Parathyroid adenoma (tissue), 2 donors: ENCODE measurements around the gene LCOR.

ENCODE experiments used
- H2AFZ ChIP-seq: fragments of 300-600 bp; sonication (generic); one replicate; pipeline ENCODE4 v1.7.0; 2017; ENCODE audit warnings: antibody characterized with exemption, mild to moderate bottlenecking
- H3K27ac ChIP-seq: fragments of 300-600 bp; sonication (generic); one replicate; pipeline ENCODE4 v1.7.0; 2017
- H3K27me3 ChIP-seq: fragments of 300-600 bp; sonication (generic); one replicate; pipeline ENCODE4 v1.7.0; 2017; ENCODE audit warnings: low read length; ENCODE audit not compliant: control insufficient read depth, insufficient read depth
- H3K36me3 ChIP-seq: fragments of 300-600 bp; sonication (generic); one replicate; pipeline ENCODE4 v1.7.0; 2017; ENCODE audit warnings: low read length; ENCODE audit not compliant: control insufficient read depth, insufficient read depth
- H3K4me1 ChIP-seq: fragments of 300-600 bp; sonication (generic); one replicate; pipeline ENCODE4 v1.7.0; 2017; ENCODE audit warnings: control low read depth
- H3K4me2 ChIP-seq: fragments of 300-600 bp; sonication (generic); one replicate; pipeline ENCODE4 v1.7.0; 2017; ENCODE audit warnings: low read length
- H3K4me3 ChIP-seq: fragments of 300-600 bp; sonication (generic); one replicate; pipeline ENCODE4 v1.7.0; 2017; ENCODE audit warnings: low read depth, low read length
- H3K79me2 ChIP-seq: fragments of 300-600 bp; sonication (generic); one replicate; pipeline ENCODE4 v1.7.0; 2017; ENCODE audit warnings: control low read depth
- H3K9ac ChIP-seq: fragments of 300-600 bp; sonication (generic); one replicate; pipeline ENCODE4 v1.7.0; 2017; ENCODE audit warnings: mild to moderate bottlenecking
- H3K9me3 ChIP-seq: fragments of 300-600 bp; sonication (generic); one replicate; pipeline ENCODE4 v1.7.0; 2017; ENCODE audit warnings: low read length; ENCODE audit not compliant: control insufficient read depth
- TF ChIP-seq, protein P1 (sequence below): fragments of 300-600 bp; sonication (generic); IDR thresholded peaks from one replicate; pipeline ENCODE4 v1.7.0; 2017; ENCODE audit warnings: antibody characterized with exemption, mild to moderate bottlenecking
- donor health status: primary hyperparathyroidism.

The LCOR gene

DNA sequence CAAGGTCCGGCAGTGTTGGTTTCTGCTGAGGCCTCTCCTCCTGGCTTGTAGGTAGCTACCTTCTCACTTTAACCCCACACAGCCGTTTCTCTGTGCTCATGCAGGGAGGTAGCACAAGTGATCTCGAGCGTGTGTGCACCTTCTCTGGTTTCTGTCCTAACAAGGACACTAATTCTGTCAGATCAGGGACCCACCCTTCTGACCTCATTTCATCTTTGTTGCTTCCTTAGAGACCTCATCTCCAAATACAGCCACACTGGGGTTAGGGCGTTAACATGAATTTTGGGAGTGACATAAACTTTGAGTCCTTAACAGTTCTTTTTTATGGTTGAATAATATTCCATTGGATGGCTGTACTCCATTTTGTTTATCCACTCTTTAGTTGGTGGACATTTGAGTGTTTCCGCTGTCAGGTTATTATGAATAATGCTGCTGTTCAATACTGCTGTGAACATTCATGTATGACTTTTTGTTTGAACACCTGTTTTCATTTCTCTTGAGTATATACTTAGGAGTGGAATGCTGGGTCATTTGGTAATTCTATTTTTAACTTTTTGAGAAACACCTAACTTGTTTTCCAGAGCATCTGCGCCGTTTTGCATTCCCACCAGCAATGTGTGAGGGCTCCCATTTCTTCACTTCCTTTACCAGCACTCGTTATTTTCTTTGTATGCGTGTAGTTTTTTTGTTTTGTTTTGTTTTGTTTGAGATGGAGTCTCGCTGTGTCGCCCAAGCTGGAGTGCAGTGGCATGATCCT is 57.5 kb downstream of the LCOR start:
- H3K36me3 ChIP-seq: no peaks in the 10 kb centered on the region
- peaks cover 56% of the 10 kb centered on the region for H3K79me2 ChIP-seq
- no peak overlapping the region for H3K27ac ChIP-seq
- H3K4me1 ChIP-seq: no peaks in the 10 kb centered on the region
- TF ChIP-seq, protein P1, sequence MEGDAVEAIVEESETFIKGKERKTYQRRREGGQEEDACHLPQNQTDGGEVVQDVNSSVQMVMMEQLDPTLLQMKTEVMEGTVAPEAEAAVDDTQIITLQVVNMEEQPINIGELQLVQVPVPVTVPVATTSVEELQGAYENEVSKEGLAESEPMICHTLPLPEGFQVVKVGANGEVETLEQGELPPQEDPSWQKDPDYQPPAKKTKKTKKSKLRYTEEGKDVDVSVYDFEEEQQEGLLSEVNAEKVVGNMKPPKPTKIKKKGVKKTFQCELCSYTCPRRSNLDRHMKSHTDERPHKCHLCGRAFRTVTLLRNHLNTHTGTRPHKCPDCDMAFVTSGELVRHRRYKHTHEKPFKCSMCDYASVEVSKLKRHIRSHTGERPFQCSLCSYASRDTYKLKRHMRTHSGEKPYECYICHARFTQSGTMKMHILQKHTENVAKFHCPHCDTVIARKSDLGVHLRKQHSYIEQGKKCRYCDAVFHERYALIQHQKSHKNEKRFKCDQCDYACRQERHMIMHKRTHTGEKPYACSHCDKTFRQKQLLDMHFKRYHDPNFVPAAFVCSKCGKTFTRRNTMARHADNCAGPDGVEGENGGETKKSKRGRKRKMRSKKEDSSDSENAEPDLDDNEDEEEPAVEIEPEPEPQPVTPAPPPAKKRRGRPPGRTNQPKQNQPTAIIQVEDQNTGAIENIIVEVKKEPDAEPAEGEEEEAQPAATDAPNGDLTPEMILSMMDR: no peak
- H3K27me3 ChIP-seq: no peaks in the 10 kb centered on the region
- no peaks in the 10 kb centered on the region for H3K9me3 ChIP-seq
- no peak overlapping the region for H3K4me3 ChIP-seq
- no peak overlapping the region for H3K9ac ChIP-seq
- H2AFZ ChIP-seq: no peak overlapping the region
- H3K4me2 ChIP-seq: no peak overlapping the region

DNA sequence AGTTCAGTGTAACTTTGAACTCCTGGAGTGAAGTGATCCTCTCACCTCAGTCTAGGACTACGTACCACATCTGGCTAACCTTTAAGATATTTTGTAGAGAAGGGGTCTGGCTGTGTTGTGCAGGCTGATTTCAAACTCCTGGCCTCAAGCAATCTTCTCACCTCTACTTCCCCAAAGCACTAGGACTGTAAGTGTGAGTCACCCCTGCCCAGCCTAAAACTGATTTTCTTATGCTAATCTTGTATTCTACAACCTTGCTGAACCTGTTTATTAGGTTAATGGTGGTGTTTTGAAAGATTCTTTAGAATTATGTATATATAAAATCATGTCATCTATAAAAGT is 58.0 kb downstream of the LCOR start:
- Histone ChIP-seq H3K4me1 (peaks cover under 1% of the 10 kb centered on the region), H3K9ac (no peak overlapping the region), H3K27ac (no peak overlapping the region), H3K79me2 (peaks cover 58% of the 10 kb centered on the region), H3K4me2 (no peak overlapping the region), H3K36me3 (no peaks in the 10 kb centered on the region), H3K4me3 (no peak overlapping the region), H3K27me3 (no peaks in the 10 kb centered on the region), H3K9me3 (no peaks in the 10 kb centered on the region), H2AFZ (no peak overlapping the region)
- TF ChIP-seq, protein P1: no peak

DNA sequence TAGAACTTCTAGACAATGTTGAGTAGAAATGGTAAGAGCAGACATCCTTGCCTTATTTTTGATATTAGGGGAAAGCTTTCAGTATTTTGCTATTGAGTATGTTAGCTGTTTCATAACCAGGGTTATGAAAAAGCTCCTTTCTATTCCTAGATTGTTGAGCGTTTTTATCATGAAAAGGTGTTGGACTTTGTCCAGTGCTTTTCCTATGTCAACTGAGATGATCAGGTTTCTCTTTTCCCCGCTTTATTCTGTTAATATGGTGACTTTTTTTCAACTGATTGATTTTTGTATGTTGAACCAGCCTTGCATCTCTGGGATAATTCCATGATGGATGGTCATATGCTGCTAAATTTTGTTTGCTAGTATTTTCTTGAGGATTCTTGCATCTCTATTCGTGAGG is 58.5 kb downstream of the LCOR start:
- H3K79me2 ChIP-seq: peaks cover 60% of the 10 kb centered on the region
- no peak overlapping the region for H3K27ac ChIP-seq
- H3K9ac ChIP-seq: no peak overlapping the region
- no peaks in the 10 kb centered on the region for H3K9me3 ChIP-seq
- no peak overlapping the region for H3K4me2 ChIP-seq
- no peak overlapping the region for H3K4me3 ChIP-seq
- peaks cover 3% of the 10 kb centered on the region for H3K4me1 ChIP-seq
- no peaks in the 10 kb centered on the region for H3K27me3 ChIP-seq
- TF ChIP-seq, protein P1: no peak
- H2AFZ ChIP-seq: no peak overlapping the region
- H3K36me3 ChIP-seq: no peaks in the 10 kb centered on the region

DNA sequence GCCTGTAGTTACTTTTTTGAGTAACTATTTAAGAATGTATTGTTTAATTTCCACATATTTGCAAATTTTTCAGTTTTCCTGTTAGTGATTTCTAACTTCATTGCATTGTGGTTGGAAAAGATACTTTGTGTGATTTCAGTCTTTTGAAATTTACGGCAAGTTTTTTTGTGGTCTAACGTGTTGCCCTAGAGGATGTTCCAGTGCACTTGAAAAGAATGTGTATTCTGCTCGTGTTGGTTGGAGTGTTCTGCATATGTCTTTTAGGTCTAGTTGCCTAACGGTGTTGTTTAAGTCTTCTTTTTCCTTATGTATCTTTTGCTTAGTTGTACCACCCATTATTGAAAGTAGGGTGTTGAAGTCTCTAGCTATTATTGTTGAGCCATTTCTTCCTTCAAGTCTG is 59.7 kb downstream of the LCOR start:
- Histone ChIP-seq H3K9me3 (no peaks in the 10 kb centered on the region), H3K36me3 (no peaks in the 10 kb centered on the region), H3K9ac (no peak overlapping the region), H3K4me2 (no peak overlapping the region), H3K27me3 (no peaks in the 10 kb centered on the region), H3K27ac (no peak overlapping the region), H3K4me3 (no peak overlapping the region), H2AFZ (no peak overlapping the region), H3K4me1 (peaks cover 3% of the 10 kb centered on the region), H3K79me2 (peaks cover 52% of the 10 kb centered on the region)
- TF ChIP-seq, protein P1: no peak
